ENCODE data around the gene DCAF11. TPM values are rescaled to one million over a fixed set of nuclear protein-coding genes. Genes with fewer than 3 reads are reported as not detected.

DCAF11 gene
- total RNA-seq, 1 donor from 2014 or later: 54.1 TPM

DNA sequence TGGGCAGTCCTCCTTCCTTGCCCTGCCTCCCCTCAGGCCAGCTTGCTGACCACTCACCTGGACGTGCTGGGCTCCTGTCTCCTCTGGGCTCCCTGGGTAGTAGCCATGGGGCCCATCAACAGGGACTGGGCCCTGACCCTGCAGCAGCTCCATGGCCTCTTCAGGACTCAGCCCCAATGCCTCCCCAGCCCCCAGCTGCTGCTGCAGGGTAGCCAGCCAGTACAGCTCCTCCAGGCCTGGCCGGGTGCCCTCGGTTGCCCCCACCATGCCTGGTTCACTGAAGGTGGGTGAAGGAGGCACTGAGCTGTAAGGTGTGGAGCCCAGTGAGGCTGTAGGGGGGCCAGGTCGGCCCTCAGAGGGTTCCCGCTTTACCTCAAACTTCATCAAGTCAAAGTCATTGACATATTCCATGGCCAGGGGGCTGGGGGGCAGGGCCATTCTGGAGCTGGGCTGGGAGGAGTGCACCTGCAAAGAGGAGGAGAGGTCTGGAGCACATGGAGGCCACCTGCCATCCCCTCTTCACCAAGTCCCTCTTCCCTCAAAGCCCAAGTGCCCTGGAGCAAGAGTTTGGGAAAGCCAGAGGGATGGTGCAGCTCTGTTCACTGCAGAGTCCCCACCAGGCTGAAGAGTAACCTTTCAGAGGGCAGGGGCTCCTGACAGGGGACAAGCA is 32.0 kb upstream of the DCAF11 start:
- H3K36me3 Mint-ChIP-seq (ENCODE audit: unreplicated experiment): peaks cover 9% of the 10 kb centered on the region
- peaks cover 31% of the 10 kb centered on the region for H3K27me3 Mint-ChIP-seq (ENCODE audit: unreplicated experiment)
- TF ChIP-seq, protein P1, sequence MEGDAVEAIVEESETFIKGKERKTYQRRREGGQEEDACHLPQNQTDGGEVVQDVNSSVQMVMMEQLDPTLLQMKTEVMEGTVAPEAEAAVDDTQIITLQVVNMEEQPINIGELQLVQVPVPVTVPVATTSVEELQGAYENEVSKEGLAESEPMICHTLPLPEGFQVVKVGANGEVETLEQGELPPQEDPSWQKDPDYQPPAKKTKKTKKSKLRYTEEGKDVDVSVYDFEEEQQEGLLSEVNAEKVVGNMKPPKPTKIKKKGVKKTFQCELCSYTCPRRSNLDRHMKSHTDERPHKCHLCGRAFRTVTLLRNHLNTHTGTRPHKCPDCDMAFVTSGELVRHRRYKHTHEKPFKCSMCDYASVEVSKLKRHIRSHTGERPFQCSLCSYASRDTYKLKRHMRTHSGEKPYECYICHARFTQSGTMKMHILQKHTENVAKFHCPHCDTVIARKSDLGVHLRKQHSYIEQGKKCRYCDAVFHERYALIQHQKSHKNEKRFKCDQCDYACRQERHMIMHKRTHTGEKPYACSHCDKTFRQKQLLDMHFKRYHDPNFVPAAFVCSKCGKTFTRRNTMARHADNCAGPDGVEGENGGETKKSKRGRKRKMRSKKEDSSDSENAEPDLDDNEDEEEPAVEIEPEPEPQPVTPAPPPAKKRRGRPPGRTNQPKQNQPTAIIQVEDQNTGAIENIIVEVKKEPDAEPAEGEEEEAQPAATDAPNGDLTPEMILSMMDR (IDR thresholded peaks at IDR 0.05; ENCODE audit: partially characterized antibody, unreplicated experiment): no peak
- H3K4me3 Mint-ChIP-seq (ENCODE audit: unreplicated experiment): peak overlapping the region; percentile 82
- no peak for DNase-seq
- peaks cover 36% of the 10 kb centered on the region for H3K9me3 Mint-ChIP-seq (ENCODE audit: unreplicated experiment)
- peak overlapping the region; percentile 99 for H3K27ac Mint-ChIP-seq (ENCODE audit: unreplicated experiment)
- H3K4me1 Mint-ChIP-seq (ENCODE audit: low read depth, unreplicated experiment): peaks cover 57% of the 10 kb centered on the region

DNA sequence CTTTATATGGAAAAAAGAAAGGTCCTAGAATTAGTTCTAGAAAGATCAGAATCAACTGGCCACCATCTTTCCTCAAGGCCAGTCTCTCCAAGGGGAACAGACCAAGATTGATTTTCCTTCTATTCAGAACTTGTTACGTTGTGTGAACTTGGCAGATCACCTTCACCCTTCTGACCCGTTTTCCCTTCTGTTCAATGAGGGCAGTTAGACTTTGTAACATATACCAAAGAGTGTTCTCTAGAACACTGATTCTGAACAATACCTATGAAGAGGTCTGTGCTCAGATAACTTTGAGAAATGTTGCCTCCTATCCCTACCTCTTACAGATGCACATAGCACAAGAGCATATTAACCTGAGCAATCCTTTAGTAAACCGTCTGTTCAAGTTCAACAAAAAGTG is 31.1 kb upstream of the DCAF11 start:
- peaks cover 28% of the 10 kb centered on the region for H3K27me3 Mint-ChIP-seq (ENCODE audit: unreplicated experiment)
- DNase-seq: no peak
- TF ChIP-seq, protein P1 (IDR thresholded peaks at IDR 0.05; ENCODE audit: partially characterized antibody, unreplicated experiment): no peak

DNA sequence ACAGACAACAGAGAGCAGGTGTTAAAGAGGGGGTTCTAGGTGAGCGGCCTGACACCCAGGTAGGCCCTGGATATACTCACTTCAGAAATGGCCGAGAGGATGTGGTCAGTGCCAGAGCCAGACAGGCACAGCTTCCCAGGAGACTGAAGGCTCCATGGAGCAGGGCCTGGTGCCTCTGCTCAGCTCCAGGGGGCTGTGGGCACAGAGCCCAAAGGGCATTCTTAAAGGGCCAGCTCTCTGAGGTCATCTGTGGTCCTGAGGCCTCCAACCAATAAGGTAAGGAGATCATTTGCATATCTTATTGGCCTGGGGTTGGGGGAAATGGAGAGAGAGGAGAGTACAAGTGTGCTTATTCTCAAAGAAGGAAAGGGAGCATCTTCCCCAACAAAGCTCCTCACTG is 30.1 kb upstream of the DCAF11 start:
- Mint-ChIP-seq H3K9me3 (ENCODE audit: unreplicated experiment) (peaks cover 31% of the 10 kb centered on the region), H3K27me3 (ENCODE audit: unreplicated experiment) (peaks cover 21% of the 10 kb centered on the region), H3K4me3 (ENCODE audit: unreplicated experiment) (no peak overlapping the region), H3K27ac (ENCODE audit: unreplicated experiment) (peak overlapping the region; percentile 76), H3K4me1 (ENCODE audit: low read depth, unreplicated experiment) (peaks cover 44% of the 10 kb centered on the region), H3K36me3 (ENCODE audit: unreplicated experiment) (peaks cover 10% of the 10 kb centered on the region)
- TF ChIP-seq, protein P1 (IDR thresholded peaks at IDR 0.05; ENCODE audit: partially characterized antibody, unreplicated experiment): no peak
- DNase-seq: no peak

More for the DNA sequence above, 31.1 kb upstream of the DCAF11 start:
- no peak overlapping the region for H3K27ac Mint-ChIP-seq (ENCODE audit: unreplicated experiment)
- H3K4me3 Mint-ChIP-seq (ENCODE audit: unreplicated experiment): no peak overlapping the region
- peaks cover 36% of the 10 kb centered on the region for H3K9me3 Mint-ChIP-seq (ENCODE audit: unreplicated experiment)
- H3K4me1 Mint-ChIP-seq (ENCODE audit: low read depth, unreplicated experiment): peaks cover 49% of the 10 kb centered on the region
- H3K36me3 Mint-ChIP-seq (ENCODE audit: unreplicated experiment): peaks cover 10% of the 10 kb centered on the region

DNA sequence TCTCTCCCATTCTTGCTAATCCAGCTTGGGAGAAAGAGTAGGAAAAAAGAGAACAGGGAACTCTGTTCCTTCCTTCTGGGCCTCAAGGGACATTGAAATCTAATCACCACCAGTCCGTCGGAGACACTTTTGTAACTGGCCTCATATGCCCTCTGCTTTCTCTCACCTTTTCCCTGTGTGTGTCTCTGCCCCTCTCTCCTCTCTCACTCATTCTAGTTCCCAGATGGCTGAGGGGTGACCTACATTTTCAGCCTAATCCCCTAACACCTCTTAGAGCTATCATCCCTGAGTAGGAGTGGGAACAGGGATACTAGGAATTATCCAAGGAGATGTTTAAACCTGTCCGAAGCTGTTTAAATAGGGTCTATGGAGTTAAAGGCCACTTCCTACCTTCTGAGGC is 29.4 kb upstream of the DCAF11 start:
- DNase-seq: no peak
- H3K27me3 Mint-ChIP-seq (ENCODE audit: unreplicated experiment): peaks cover 13% of the 10 kb centered on the region
- TF ChIP-seq, protein P1 (IDR thresholded peaks at IDR 0.05; ENCODE audit: partially characterized antibody, unreplicated experiment): no peak
- peak overlapping the region; percentile 76 for H3K27ac Mint-ChIP-seq (ENCODE audit: unreplicated experiment)
- peaks cover 10% of the 10 kb centered on the region for H3K36me3 Mint-ChIP-seq (ENCODE audit: unreplicated experiment)
- H3K4me3 Mint-ChIP-seq (ENCODE audit: unreplicated experiment): peak overlapping the region; percentile 39
- peaks cover 23% of the 10 kb centered on the region for H3K9me3 Mint-ChIP-seq (ENCODE audit: unreplicated experiment)
- H3K4me1 Mint-ChIP-seq (ENCODE audit: low read depth, unreplicated experiment): peaks cover 46% of the 10 kb centered on the region

DNA sequence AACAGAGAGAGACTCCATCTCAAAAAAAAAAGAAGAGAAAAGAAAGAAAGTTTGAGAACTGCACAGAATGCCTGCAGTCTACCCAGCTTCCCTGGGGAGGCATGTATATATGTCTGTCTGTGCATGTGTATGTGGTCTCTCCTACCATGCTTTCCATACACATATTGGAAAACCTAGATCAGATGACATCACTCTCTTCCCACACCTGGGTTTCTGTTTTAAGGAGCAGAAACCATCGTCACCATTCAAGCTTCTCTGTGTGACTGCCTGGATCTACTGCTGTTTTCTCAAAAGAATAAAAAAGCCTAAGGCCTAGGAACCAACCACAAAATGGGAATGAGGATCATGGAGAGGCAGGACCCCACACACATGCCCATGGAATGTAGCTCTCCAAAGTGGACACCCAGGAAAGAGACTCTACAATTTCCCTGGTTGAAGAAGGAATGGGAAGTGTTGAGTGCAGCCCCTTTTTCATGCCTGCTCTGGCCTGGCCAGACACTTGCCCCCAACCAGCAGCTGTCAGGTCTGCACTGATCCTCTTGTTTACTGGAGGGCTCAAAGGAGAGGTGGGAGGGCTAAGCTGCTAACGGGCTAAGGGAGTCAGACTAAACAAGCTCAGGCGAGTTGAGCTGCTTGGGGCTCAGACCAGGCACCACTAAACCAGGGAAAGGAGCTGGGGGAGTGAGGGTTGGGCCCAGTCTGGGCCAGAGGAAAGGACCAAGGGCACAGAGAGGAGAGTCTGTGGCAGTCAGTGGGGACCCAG is 28.2 kb upstream of the DCAF11 start:
- H3K27ac Mint-ChIP-seq (ENCODE audit: unreplicated experiment): peak overlapping the region; percentile 49
- peaks cover 7% of the 10 kb centered on the region for H3K27me3 Mint-ChIP-seq (ENCODE audit: unreplicated experiment)
- peaks cover 10% of the 10 kb centered on the region for H3K36me3 Mint-ChIP-seq (ENCODE audit: unreplicated experiment)
- H3K4me1 Mint-ChIP-seq (ENCODE audit: low read depth, unreplicated experiment): peaks cover 47% of the 10 kb centered on the region
- H3K9me3 Mint-ChIP-seq (ENCODE audit: unreplicated experiment): peaks cover 19% of the 10 kb centered on the region
- no peak for DNase-seq
- H3K4me3 Mint-ChIP-seq (ENCODE audit: unreplicated experiment): no peak overlapping the region
- TF ChIP-seq, protein P1 (IDR thresholded peaks at IDR 0.05; ENCODE audit: partially characterized antibody, unreplicated experiment): no peak
